ENCODE measurements around the gene PRKAR1B. TPM values are rescaled to one million over a fixed set of nuclear protein-coding genes. Genes with fewer than 3 reads are reported as not detected.

PRKAR1B gene
- total RNA-seq, 1 experiment from 2014 or later, result 27.2 TPM

- Histone ChIP-seq H3K27me3 (replicated peaks; ENCODE audit: insufficient read depth, low read depth, low read length, poor library complexity) (no peaks in the 10 kb centered on the region), H3K9me3 (ENCODE audit: low read depth, low read length, poor library complexity, severe bottlenecking) (no peaks in the 10 kb centered on the region), H3K36me3 (ENCODE audit: insufficient read depth, low read length, poor library complexity, severe bottlenecking) (no peaks in the 10 kb centered on the region), H3K4me1 (ENCODE audit: insufficient read depth, low read length, poor library complexity, severe bottlenecking) (no peaks in the 10 kb centered on the region), H3K27ac (ENCODE audit: low read depth, low read length, poor library complexity, severe bottlenecking) (no peak overlapping the region), H3K4me3 (ENCODE audit: low read depth, low read length, poor library complexity, severe bottlenecking) (no peak overlapping the region)
- TF ChIP-seq EZH2 (IDR thresholded peaks at IDR 0.05; ENCODE audit: borderline replicate concordance, low read depth, low read length, poor library complexity, severe bottlenecking) (no peak), CTCF (conservative IDR thresholded peaks at IDR 0.05; ENCODE audit: low read depth, low read length) (no peak)
- no TSS peak for BruUV-seq (replicated peaks)
- POLR2A ChIA-PET (ENCODE audit: low non-redundant PET), result no interaction called here
- no peak for DNase-seq (ENCODE audit: low spot score)
- CTCF ChIA-PET, result no interaction called here
- intact Hi-C loops (cut with micrococcal nuclease; ENCODE audit: unreplicated experiment), result no loop called here
These were observed 185.4 kb downstream of the PRKAR1B start for GRCh38 chr7:541661-542060.

- intact Hi-C loops (cut with micrococcal nuclease; ENCODE audit: unreplicated experiment), result no loop called here
- CTCF ChIA-PET, result no interaction called here
- no peak for TF ChIP-seq CTCF (conservative IDR thresholded peaks at IDR 0.05; ENCODE audit: low read depth, low read length)
- no peak for TF ChIP-seq EZH2 (IDR thresholded peaks at IDR 0.05; ENCODE audit: borderline replicate concordance, low read depth, low read length, poor library complexity, severe bottlenecking)
- no peak for DNase-seq (ENCODE audit: low spot score)
- H3K9me3 ChIP-seq (ENCODE audit: low read depth, low read length, poor library complexity, severe bottlenecking), result no peaks in the 10 kb centered on the region
- no peak overlapping the region for H3K4me3 ChIP-seq (ENCODE audit: low read depth, low read length, poor library complexity, severe bottlenecking)
- no TSS peak for BruUV-seq (replicated peaks)
- H3K27ac ChIP-seq (ENCODE audit: low read depth, low read length, poor library complexity, severe bottlenecking), result no peak overlapping the region
- no peaks in the 10 kb centered on the region for H3K4me1 ChIP-seq (ENCODE audit: insufficient read depth, low read length, poor library complexity, severe bottlenecking)
- no peaks in the 10 kb centered on the region for H3K27me3 ChIP-seq (replicated peaks; ENCODE audit: insufficient read depth, low read depth, low read length, poor library complexity)
- H3K36me3 ChIP-seq (ENCODE audit: insufficient read depth, low read length, poor library complexity, severe bottlenecking), result no peaks in the 10 kb centered on the region
- POLR2A ChIA-PET (ENCODE audit: low non-redundant PET), result no interaction called here
These were observed 186.1 kb downstream of the PRKAR1B start for GRCh38 chr7:540997-541396.

- Histone ChIP-seq H3K4me3 (ENCODE audit: low read depth, low read length, poor library complexity, severe bottlenecking) (no peak overlapping the region), H3K27me3 (replicated peaks; ENCODE audit: insufficient read depth, low read depth, low read length, poor library complexity) (no peaks in the 10 kb centered on the region), H3K27ac (ENCODE audit: low read depth, low read length, poor library complexity, severe bottlenecking) (no peak overlapping the region), H3K4me1 (ENCODE audit: insufficient read depth, low read length, poor library complexity, severe bottlenecking) (no peaks in the 10 kb centered on the region), H3K36me3 (ENCODE audit: insufficient read depth, low read length, poor library complexity, severe bottlenecking) (no peaks in the 10 kb centered on the region), H3K9me3 (ENCODE audit: low read depth, low read length, poor library complexity, severe bottlenecking) (no peaks in the 10 kb centered on the region)
- intact Hi-C loops (cut with micrococcal nuclease; ENCODE audit: unreplicated experiment), result no loop called here
- no peak for DNase-seq (ENCODE audit: low spot score)
- BruUV-seq (replicated peaks), result no TSS peak
- POLR2A ChIA-PET (ENCODE audit: low non-redundant PET), result no interaction called here
- TF ChIP-seq CTCF (conservative IDR thresholded peaks at IDR 0.05; ENCODE audit: low read depth, low read length), result no peak
- no peak for TF ChIP-seq EZH2 (IDR thresholded peaks at IDR 0.05; ENCODE audit: borderline replicate concordance, low read depth, low read length, poor library complexity, severe bottlenecking)
- CTCF ChIA-PET, result no interaction called here
These were observed 186.5 kb downstream of the PRKAR1B start for GRCh38 chr7:540579-540978.

Measured in A673 (cell line).